CD4-positive, alpha-beta memory T cell (primary cell): ENCODE data around the gene EIF4H. TPM values are rescaled to one million over a fixed set of nuclear protein-coding genes. Genes with fewer than 3 reads are reported as not detected.

Source experiments
- CTCF ChIA-PET: fragments of 350-600 bp; sonication (Branson Sonifier 250); formaldehyde crosslinking; loops from one replicate; lab custom pipeline; 2021; ENCODE audit warnings: inconsistent platforms; ENCODE audit not compliant: partially characterized antibody; lab: Charles Lee
- POLR2A ChIA-PET: fragments of 350-600 bp; sonication (Branson Sonifier 250); formaldehyde crosslinking; loops from one replicate; lab custom pipeline; 2021; ENCODE audit not compliant: partially characterized antibody; lab: Charles Lee
- DNase-seq, 5 donors: peaks; one replicate each; pipeline versions ENCODE4 v3.0.0 to v3.0.0-alpha.2; 2020 to 2022; ENCODE audit warnings: mixed read lengths in 1 of 5
- H3K27ac ChIP-seq: one replicate; pipeline ENCODE4 v1.7.0; 2013; ENCODE audit warnings: low read depth, low read length
- H3K27me3 ChIP-seq: 2 replicates; pipeline ENCODE4 v1.7.0; 2013; ENCODE audit warnings: mild to moderate bottlenecking, low read length, moderate library complexity; ENCODE audit not compliant: insufficient read depth
- H3K36me3 ChIP-seq: 2 replicates; pipeline ENCODE4 v1.7.0; 2013; ENCODE audit warnings: mild to moderate bottlenecking, low read length, moderate library complexity; ENCODE audit not compliant: insufficient read depth
- H3K4me1 ChIP-seq: 2 replicates; pipeline ENCODE4 v1.7.0; 2013; ENCODE audit warnings: mild to moderate bottlenecking, low read length, moderate library complexity; ENCODE audit not compliant: insufficient read depth
- H3K4me3 ChIP-seq, 2 donors: one replicate each; pipeline ENCODE4 v1.7.0; 2013; ENCODE audit warnings: low read length in 2 of 2, mild to moderate bottlenecking in 1 of 2
- H3K9me3 ChIP-seq, 2 donors: one replicate each; pipeline ENCODE4 v1.7.0; 2013; ENCODE audit warnings: low read length in 2 of 2, control low read depth in 1 of 2; ENCODE audit not compliant: control insufficient read depth in 1 of 2
- H3K27ac Mint-ChIP-seq, 7 donors: one replicate each; pipeline ENCODE4 v1.8.0; 2020 to 2021; ENCODE audit warnings: mixed read lengths in 7 of 7, mild to moderate bottlenecking in 6 of 7, inconsistent platforms in 3 of 7, moderate library complexity in 3 of 7
- H3K27me3 Mint-ChIP-seq, 2 donors: one replicate each; pipeline ENCODE4 v1.8.0; 2020 to 2021; ENCODE audit warnings: mixed read lengths in 2 of 2
- H3K36me3 Mint-ChIP-seq, 2 donors: one replicate each; pipeline ENCODE4 v1.8.0; 2020 to 2021; ENCODE audit warnings: mixed read lengths in 2 of 2, inconsistent platforms in 1 of 2, mild to moderate bottlenecking in 1 of 2
- H3K4me1 Mint-ChIP-seq, 4 donors: one replicate each; pipeline ENCODE4 v1.8.0; 2020 to 2021; ENCODE audit warnings: mixed read lengths in 4 of 4, mild to moderate bottlenecking in 1 of 4
- H3K4me3 Mint-ChIP-seq, 8 donors: one replicate each; pipeline ENCODE4 v1.8.0; 2020 to 2021; ENCODE audit warnings: mixed read lengths in 8 of 8, mild to moderate bottlenecking in 7 of 8, moderate library complexity in 6 of 8, inconsistent platforms in 3 of 8
- H3K9me3 Mint-ChIP-seq, 8 donors: one replicate each; pipeline ENCODE4 v1.8.0; 2020 to 2021; ENCODE audit warnings: mixed read lengths in 8 of 8, mild to moderate bottlenecking in 5 of 8, inconsistent platforms in 3 of 8, moderate library complexity in 1 of 8
- intact Hi-C: fragments of 100-400 bp; cut with micrococcal nuclease; formaldehyde crosslinking; loops from one replicate; pipeline ENCODE4 v1.15.1; 2023
- polyA plus RNA-seq, 2 donors: library from polyadenylated mRNA; unstranded; fragments of 300-500 nt; fragmentation: Illumina TruSeq; gene quantifications; one replicate each; pipeline ENCODE4 v1.2.3, GENCODE V29; 2021
- total RNA-seq, 2 experiments: library from RNA; stranded (reverse); gene quantifications; one replicate each; pipeline ENCODE4 v1.2.3, GENCODE V29; 2021

Gene EIF4H
- total and polyA plus RNA-seq, 4 experiments from 2014 or later: 167 to 316 (median 196) TPM

DNA sequence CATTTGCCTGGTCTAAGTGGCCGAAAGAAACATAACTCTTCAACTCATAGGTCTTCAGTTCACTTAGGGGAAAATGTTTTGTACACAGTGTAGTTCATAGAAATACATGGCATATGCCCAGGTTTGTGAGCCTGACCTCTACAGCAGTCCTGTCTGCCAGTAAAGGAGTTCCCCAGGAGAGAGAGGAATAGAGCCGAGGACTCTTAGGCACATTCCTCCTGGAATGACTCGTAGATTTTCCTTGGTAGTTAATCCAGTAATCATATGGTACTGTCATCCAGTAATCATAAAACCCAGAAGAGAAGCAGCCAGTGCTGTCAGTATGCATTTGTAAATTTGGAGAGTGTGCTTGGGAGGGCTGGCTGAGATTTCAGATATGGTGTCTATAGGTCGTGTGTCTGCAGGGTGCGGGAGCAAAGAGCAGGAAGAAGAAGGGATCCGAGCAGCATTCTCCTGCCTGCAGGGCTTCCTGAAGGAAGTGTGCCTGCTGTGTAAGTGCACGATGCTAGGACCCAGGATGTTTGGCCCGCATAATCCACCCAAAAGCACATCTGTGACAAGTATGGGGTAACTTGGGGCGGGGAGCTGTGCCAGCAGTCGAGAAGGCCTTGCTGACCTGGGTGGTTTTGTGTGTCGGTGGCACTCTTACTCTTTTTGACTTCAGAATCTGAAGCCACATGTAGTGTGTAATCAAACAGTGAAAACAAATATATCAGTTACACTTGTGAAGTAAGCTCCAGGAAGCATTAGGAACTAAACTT lies 13.9 kb downstream of the EIF4H start:
- H3K4me1 Mint-ChIP-seq: peaks cover 34 to 55% (median 44%) of the 10 kb centered on the region in 4 donors
- H3K4me1 ChIP-seq: peaks cover 40% of the 10 kb centered on the region
- H3K36me3 Mint-ChIP-seq: peaks cover 41 to 75% of the 10 kb centered on the region in 2 donors
- no peak overlapping the region for H3K4me3 ChIP-seq
- H3K36me3 ChIP-seq: peaks cover 58% of the 10 kb centered on the region
- no peak for DNase-seq
- no peaks in the 10 kb centered on the region for H3K27me3 Mint-ChIP-seq
- H3K27me3 ChIP-seq: no peaks in the 10 kb centered on the region
- H3K27ac Mint-ChIP-seq: peak overlapping the region in 3 of 7 donors; percentile 8 to 78 (median 9)
- H3K27ac ChIP-seq: no peak overlapping the region
- intact Hi-C loops: no loop called here
- peaks cover 0 to 7% (median 0%) of the 10 kb centered on the region in 8 donors for H3K9me3 Mint-ChIP-seq
- CTCF ChIA-PET: interaction anchor here (1.0 kb wide), 1 partner anchor 18 kb away, joined by 4 read pairs; no protein-coding TSS in a partner anchor
- no peaks in the 10 kb centered on the region for H3K9me3 ChIP-seq
- POLR2A ChIA-PET: no interaction called here
- peak overlapping the region in 1 of 8 donors; percentile 31 for H3K4me3 Mint-ChIP-seq

GRCh38 chr7:74190259-74190658 lies 16.1 kb downstream of the EIF4H start:
- H3K27ac Mint-ChIP-seq: no peak overlapping the region
- intact Hi-C loops: no loop called here
- H3K4me3 ChIP-seq: no peak overlapping the region
- peaks cover 78% of the 10 kb centered on the region for H3K36me3 ChIP-seq
- no peak overlapping the region for H3K4me3 Mint-ChIP-seq
- peaks cover 18% of the 10 kb centered on the region for H3K4me1 ChIP-seq
- ChIA-PET POLR2A (no interaction called here), CTCF (interaction anchor here (0.6 to 1.6 kb wide), 3 partner anchors 11 to 17 kb away, joined by 4 to 6 read pairs (median 5); no protein-coding TSS in a partner anchor)
- DNase-seq: no peak
- peaks cover 0 to 10% (median 0%) of the 10 kb centered on the region in 8 donors for H3K9me3 Mint-ChIP-seq
- peaks cover 18 to 34% (median 25%) of the 10 kb centered on the region in 4 donors for H3K4me1 Mint-ChIP-seq
- peaks cover 58 to 86% of the 10 kb centered on the region in 2 donors for H3K36me3 Mint-ChIP-seq
- no peaks in the 10 kb centered on the region for H3K27me3 ChIP-seq
- no peaks in the 10 kb centered on the region for H3K9me3 ChIP-seq
- no peaks in the 10 kb centered on the region for H3K27me3 Mint-ChIP-seq
- no peak overlapping the region for H3K27ac ChIP-seq

GRCh38 chr7:74191231-74191630 lies 17.1 kb downstream of the EIF4H start:
- Mint-ChIP-seq H3K27me3 (no peaks in the 10 kb centered on the region), H3K27ac (peak overlapping the region in 1 of 7 donors; percentile 53)

GRCh38 chr7:74193054-74193453 lies 18.9 kb downstream of the EIF4H start:
- Mint-ChIP-seq H3K4me1 (peaks cover under 1 to 6% (median 3%) of the 10 kb centered on the region in 4 donors), H3K27ac (peak overlapping the region in 2 of 7 donors; percentile 14 to 63), H3K27me3 (no peaks in the 10 kb centered on the region), H3K36me3 (peaks cover 59 to 85% of the 10 kb centered on the region in 2 donors), H3K4me3 (no peak overlapping the region), H3K9me3 (peaks cover 0 to 6% (median 0%) of the 10 kb centered on the region in 8 donors)
- Histone ChIP-seq H3K27me3 (no peaks in the 10 kb centered on the region), H3K4me3 (no peak overlapping the region), H3K36me3 (peaks cover 74% of the 10 kb centered on the region), H3K4me1 (no peaks in the 10 kb centered on the region), H3K27ac (no peak overlapping the region), H3K9me3 (no peaks in the 10 kb centered on the region)
- CTCF ChIA-PET: interaction anchor here (1.2 to 2.2 kb wide), 7 partner anchors 8 to 208 kb away, joined by 3 to 12 read pairs (median 5); no protein-coding TSS in a partner anchor
- DNase-seq: no peak
- POLR2A ChIA-PET: no interaction called here
- intact Hi-C loops: no loop called here

More at GRCh38 chr7:74191231-74191630, 17.1 kb downstream of the EIF4H start:
- H3K9me3 Mint-ChIP-seq: peaks cover 0 to 10% (median 0%) of the 10 kb centered on the region in 8 donors
- H3K36me3 Mint-ChIP-seq: peaks cover 61 to 89% of the 10 kb centered on the region in 2 donors
- Histone ChIP-seq H3K9me3 (no peaks in the 10 kb centered on the region), H3K4me3 (no peak overlapping the region), H3K27me3 (no peaks in the 10 kb centered on the region), H3K36me3 (peaks cover 78% of the 10 kb centered on the region), H3K27ac (no peak overlapping the region), H3K4me1 (peaks cover 10% of the 10 kb centered on the region)
- DNase-seq: no peak
- H3K4me1 Mint-ChIP-seq: peaks cover 12 to 24% (median 17%) of the 10 kb centered on the region in 4 donors
- intact Hi-C loops: no loop called here
- POLR2A ChIA-PET: no interaction called here
- no peak overlapping the region for H3K4me3 Mint-ChIP-seq
- CTCF ChIA-PET: interaction anchor here (0.5 to 1.6 kb wide), 4 partner anchors 15 to 857 kb away, joined by 5 to 7 read pairs (median 6); no protein-coding TSS in a partner anchor

DNA sequence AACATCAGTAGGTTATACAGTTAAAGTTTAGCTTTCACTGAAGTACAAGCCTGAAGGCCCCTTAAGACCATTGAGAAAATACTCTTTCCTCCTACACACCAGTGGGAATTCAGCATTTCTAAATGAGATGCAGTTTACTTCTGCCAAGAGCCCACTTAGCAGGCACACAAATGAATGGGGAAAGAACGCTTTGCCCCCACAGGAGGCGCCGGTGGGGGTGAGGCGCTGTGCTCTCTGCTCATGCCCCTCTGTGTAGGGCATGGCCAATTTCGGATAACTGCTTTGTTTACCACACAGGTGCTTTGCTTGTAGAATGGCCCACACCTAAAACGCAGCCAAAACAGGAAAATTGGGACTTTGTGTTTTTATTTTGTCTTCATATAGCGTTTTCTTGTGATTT lies 19.8 kb downstream of the EIF4H start:
- Histone ChIP-seq H3K9me3 (no peaks in the 10 kb centered on the region), H3K27me3 (no peaks in the 10 kb centered on the region), H3K27ac (no peak overlapping the region), H3K36me3 (peaks cover 66% of the 10 kb centered on the region), H3K4me1 (no peaks in the 10 kb centered on the region), H3K4me3 (no peak overlapping the region)
- POLR2A ChIA-PET: no interaction called here
- no peaks in the 10 kb centered on the region for H3K27me3 Mint-ChIP-seq
- CTCF ChIA-PET: interaction anchor here (1.2 to 2.2 kb wide), 6 partner anchors 9 to 207 kb away, joined by 3 to 12 read pairs (median 5); no protein-coding TSS in a partner anchor
- no peak for DNase-seq
- peaks cover 50 to 77% of the 10 kb centered on the region in 2 donors for H3K36me3 Mint-ChIP-seq
- intact Hi-C loops: no loop called here
- H3K27ac Mint-ChIP-seq: peak overlapping the region in 2 of 7 donors; percentile 56 to 63
- no peaks in the 10 kb centered on the region for H3K4me1 Mint-ChIP-seq
- no peak overlapping the region for H3K4me3 Mint-ChIP-seq
- H3K9me3 Mint-ChIP-seq: peaks cover 0 to 5% (median 0%) of the 10 kb centered on the region in 8 donors

DNA sequence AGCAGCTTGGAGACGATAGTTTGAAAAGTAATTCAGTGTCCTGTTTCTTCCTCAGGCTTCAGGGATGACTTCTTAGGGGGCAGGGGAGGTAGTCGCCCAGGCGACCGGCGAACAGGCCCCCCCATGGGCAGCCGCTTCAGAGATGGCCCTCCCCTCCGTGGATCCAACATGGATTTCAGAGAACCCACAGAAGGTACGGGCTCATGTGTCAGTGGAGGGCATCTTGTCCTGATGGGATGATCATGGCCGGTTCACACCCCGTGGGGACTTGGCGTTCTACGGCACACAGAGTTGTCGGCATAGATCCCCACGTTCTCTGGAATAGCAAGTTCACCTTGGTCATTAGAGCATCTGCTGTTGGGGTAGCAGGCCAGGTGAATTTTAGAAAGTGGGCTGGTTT lies 20.5 kb downstream of the EIF4H start:
- no peaks in the 10 kb centered on the region for H3K27me3 Mint-ChIP-seq

More for the DNA sequence above, 20.5 kb downstream of the EIF4H start:
- peaks cover 58% of the 10 kb centered on the region for H3K36me3 ChIP-seq
- Mint-ChIP-seq H3K4me3 (no peak overlapping the region), H3K36me3 (peaks cover 42 to 69% of the 10 kb centered on the region in 2 donors), H3K9me3 (peaks cover 0 to 3% (median 0%) of the 10 kb centered on the region in 8 donors), H3K27ac (peak overlapping the region in 1 of 7 donors; percentile 59), H3K4me1 (no peaks in the 10 kb centered on the region)
- no peak overlapping the region for H3K27ac ChIP-seq
- no peaks in the 10 kb centered on the region for H3K27me3 ChIP-seq
- no peak overlapping the region for H3K4me3 ChIP-seq
- intact Hi-C loops: no loop called here
- ChIA-PET CTCF (interaction anchor here (2.1 kb wide), 1 partner anchor 12 kb away, joined by 12 read pairs; no protein-coding TSS in a partner anchor), POLR2A (no interaction called here)
- DNase-seq: no peak
- no peaks in the 10 kb centered on the region for H3K4me1 ChIP-seq
- H3K9me3 ChIP-seq: no peaks in the 10 kb centered on the region
